GM21381 (cell line): Measurements from ENCODE around the gene VIT.
"Not testable (repeated sequence)": the region's sequence is repeated elsewhere in the genome, so short reads cannot be mapped to it uniquely, and the experiment has no call there.

ENCODE experiments used
- ATAC-seq: cut with Tn5 transposase; IDR thresholded peaks from one replicate; pipeline ENCODE4 v1.9.1; 2021; ENCODE audit warnings: mild to moderate bottlenecking, moderate library complexity; ENCODE audit not compliant: unreplicated experiment

Gene VIT

DNA sequence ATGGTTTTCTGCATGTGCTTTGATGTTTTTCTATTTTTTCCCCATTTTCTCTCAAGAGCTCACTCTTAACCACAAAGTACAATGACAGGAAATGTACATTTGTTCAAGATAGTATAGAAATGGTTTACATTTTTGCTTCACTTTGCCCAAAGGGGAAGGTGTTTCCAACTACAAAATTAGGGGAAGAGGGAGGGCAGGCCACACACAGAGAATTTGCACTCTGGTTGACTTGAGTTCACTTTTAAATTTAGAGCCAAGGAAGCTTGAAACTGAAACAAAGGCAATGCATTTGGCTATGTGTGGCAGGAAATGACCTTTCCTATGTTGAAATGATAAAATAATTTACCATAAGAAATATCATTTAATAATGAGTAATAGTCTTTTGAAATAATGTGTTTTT, 19.1 kb upstream of the VIT start:
- no peak for ATAC-seq

DNA sequence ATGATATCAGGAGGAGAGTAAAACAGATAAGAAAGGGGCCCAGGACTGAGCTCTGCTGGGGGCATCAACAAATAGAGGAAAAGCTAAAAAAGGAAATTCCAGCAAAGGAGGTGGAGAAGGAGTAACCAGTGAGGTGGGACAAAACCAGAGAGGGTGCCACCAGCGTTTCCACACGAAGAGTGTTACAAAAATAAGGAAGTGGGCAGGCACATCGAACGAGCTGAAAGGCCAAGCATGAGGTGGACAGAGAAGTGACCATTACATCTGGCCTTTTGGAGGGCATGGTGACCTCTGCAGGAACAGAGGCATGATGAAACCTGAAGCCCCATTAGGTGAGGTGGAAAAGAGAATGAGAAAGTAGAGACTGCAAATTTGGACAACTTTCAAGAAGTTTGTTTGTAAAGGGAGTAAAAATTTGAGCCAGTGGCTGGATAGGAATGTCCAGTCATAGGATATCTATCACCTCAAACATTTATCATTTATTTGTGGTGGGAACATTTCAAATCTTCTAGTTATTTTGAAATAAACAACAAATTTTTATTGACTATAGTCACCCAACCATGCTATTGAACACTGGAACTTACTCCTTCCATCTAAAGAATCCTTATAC, 18.4 kb upstream of the VIT start:
- no peak for ATAC-seq

DNA sequence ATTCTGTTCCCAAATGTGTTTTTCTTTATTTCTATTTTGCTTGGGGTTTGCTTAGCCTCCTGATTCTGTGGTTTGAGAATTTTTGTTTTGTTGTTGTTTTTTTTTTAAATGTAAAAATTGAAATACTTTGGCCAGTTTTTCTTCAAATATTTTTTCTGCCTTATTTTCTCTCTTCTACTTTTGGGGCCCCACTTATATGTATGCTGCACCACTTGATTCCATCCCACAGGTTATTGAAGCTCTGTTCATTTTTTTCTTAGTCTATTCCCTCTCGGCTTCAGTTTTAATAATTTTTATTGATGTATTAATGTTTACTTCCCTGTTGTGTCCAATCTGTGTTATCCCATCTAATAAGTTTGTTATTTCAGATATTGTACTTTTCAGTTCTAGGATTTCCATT, 17.7 kb upstream of the VIT start:
- no peak for ATAC-seq

DNA sequence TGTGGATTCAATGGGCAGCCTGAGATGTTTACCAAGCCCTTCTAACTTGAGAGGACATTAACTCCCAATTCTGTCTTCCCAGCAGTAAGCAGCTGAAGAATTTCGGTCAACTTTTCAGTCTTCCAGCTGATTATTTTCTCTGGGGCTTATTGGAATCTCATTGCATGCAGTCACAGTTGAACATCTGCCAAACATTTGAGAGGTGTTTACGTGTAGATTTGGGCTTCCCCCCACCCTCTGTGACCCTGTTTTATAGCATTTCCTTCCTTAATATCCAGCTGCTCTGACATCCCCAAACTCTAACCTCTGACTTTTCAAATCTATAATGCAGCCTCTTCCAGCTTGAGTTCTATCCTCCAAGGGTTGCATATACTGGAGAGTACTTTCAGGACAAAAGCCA, 16.5 kb upstream of the VIT start:
- ATAC-seq: no peak

DNA sequence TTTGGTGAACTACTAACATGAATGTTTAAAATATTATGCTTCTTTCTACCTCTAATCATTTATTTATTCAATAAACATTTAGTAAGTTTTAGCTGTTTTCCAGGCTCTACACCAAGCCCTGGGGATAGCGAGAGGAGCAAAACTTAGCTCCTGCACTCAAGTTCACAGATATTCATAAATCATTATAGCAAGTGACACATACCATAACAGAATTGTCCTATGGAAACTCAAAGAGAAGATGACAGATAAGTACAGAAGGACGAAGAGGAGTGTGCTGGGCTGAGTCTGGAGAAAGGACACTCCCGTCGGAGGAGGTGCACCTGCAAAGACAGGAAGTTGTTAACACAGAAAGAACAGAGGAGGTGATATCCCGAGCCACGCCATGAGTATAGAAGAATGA, 13.9 kb upstream of the VIT start:
- no peak for ATAC-seq

DNA sequence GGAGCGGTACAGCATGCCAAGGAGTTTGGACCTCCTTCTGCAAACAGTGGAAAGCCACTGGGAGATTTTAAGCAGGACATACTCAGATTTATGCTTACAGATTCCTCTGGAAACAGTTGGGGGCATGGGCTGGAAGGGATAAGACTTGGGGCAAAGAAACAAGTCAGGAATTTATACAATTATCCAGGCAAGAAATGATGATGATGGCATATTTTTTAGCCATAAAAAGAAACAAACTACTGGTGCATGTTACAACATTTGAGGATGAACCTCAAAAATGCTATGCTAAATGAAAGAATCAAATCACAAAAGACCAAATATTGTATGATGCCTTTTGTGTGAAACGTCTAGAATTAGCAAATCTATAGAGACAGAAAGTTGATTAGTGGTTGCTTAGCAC, 13.5 kb upstream of the VIT start:
- no peak for ATAC-seq

DNA sequence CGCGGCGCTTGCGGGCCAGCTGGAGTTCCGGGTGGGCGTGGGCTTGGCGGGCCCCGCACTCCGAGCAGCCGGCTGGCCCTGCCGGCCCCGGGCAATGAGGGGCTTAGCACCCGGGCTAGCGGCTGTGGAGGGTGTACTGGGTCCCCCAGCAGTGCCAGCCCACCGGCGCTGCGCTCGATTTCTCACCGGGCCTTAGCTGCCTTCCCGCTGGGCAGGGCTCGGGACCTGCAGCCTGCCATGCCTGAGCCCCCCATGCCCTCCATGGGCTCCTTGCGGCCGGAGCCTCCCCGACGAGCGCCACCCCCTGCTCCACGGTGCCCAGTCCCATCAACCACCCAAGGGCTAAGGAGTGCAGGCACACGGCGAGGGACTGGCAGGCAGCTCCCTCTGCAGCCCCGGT, 8.2 kb upstream of the VIT start:
- not testable (repeated sequence) for ATAC-seq

DNA sequence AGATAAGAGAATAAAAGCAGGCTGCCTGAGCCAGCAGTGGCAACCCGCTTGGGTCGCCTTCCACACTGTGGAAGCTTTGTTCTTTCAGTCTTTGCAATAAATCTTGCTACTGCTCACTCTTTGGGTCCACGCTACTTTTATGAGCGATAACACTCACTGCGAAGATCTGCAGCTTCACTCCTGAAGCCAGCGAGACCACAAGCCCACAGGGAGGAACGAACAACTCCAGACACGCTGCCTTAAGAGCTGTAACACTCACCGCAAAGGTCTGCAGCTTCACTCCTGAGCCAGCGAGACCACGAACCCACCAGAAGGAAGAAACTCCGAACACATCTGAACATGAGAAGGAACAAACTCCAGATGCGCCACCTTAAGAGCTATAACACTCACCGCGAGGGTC, 7.5 kb upstream of the VIT start:
- not testable (repeated sequence) for ATAC-seq

DNA sequence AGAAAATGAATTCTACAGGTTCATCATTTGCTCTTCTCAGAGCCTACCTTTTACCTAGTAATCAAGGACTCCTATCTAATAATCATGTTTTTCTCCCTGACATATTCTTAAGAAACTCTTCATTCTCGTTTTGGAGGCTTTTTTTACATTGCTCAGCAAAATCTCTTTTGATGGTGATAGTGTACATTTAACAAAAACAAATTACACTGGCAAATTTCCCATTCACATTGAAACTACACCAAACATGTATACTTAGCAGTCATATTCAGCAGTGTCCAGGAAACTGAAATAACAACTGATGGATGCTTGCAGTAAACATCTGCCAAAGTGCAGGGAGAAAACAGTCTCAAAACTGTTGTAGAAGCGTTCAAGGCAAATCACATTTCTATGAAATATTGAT, 4.4 kb upstream of the VIT start:
- ATAC-seq: no peak

DNA sequence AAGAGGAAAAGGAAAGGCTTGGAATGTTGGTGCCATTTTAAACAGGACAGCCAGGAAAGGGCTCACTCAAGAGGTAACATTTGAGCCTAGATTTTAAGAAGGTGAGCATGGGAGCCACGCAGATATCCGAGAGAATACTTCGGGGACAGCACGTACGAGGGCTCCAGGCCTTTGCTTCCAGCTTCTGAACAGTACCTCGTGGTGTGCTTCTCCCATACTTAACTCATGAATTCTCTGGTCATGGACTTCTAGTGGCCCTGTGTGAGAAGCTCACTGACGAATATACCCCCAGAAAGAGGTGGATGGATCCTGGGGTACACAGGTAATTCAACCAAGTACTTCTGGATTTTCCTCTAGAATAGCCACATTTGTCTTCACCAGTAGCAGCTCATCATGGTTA, 2.7 kb upstream of the VIT start:
- ATAC-seq: no peak

DNA sequence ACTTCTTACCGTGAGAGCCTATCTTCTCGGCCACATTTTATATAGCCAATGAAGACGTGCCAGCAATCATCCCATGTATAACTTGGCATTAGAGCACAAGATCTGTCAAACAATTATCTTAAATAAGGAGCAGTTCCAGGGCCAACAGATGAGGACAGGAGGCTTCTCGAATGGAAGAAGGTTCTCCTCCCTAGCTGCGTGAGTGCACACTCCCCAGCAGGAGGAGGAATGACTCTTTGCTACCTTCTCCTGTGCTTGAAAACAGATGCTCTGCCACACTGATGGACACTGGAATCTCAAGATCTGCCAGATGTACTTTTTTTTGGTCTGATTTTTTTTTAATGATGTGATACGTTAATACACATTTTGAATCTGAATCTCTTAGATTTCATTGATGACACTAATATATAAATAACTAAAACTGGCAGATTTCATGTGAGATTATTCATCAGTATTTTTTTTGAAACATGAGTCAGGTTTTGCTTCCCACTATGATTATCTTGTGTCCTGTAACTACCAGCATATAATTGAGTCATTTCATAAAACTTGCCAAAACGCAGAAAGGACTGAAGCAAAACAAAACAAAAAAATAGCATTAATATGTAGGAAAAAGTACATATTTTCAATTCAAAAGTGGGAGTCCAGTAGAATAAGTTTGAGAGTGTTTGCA, 626 bp upstream of the VIT start:
- no peak for ATAC-seq

DNA sequence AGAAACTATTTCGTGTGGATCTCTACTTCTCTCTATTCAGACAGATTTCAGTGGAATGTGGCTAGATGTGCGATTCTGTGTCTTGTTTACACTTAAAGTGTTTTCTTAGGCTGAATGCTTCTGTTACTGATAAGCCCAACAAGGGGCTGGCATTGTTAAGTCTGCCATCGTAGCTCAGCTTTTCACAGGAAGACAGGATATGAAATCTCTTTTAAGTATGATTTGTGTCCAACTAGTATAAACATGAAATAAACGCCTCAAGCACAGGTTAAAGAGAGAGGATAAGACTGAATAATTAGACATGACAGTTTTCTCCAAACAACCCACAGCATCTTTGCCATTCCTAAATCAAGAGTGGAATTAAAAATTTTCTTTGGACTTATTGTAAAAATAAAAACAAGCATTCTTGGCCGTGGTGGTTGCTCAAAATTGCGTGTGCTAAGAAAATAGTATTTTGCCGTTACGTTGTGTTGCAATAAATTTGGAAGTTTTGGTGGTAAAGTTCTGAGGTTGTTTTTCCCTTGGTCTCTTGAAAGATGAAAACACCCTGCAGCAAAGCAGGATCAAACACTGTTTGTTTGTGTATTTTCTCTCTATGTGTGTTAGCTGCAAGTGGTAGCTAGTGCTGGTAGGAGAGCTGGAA, 1.0 kb downstream of the VIT start:
- no peak for ATAC-seq

DNA sequence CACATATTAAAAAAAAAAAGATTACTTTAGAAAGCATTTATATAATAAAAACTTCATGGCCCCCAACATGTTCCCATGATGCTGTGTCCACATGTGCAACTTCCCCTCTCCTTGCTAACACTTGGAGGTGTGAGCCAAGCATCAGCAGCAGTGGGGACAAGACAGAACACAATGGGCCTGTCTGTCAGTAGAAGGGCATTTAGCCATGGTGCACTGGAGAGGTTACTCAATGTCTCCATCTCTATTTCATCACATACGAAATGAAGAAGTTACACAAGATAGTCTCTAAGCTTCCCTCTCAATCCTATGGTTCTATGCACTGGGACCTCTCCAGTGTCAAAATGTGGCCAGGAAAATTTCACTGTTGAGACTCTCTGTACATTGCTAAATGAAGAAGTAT, 2.5 kb downstream of the VIT start:
- ATAC-seq: no peak

DNA sequence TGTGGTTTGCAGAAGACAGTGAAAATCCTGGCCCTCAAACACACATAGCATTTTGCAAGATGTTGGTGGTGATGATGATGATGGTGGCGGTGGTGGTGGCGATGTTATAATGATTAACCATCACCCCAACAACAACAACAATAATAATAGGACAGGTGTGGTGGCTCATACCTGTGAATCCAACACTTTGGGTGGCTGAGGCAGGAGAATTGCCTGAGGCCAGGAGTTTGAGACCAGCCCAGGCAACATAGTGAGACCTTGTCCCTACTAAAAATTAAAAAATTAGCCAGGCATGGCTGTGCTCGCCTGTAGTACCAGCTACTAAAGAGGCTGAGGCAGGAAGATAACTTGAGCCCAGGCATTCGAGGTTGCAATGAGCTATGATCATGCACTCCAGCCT, 3.8 kb downstream of the VIT start:
- no peak for ATAC-seq

DNA sequence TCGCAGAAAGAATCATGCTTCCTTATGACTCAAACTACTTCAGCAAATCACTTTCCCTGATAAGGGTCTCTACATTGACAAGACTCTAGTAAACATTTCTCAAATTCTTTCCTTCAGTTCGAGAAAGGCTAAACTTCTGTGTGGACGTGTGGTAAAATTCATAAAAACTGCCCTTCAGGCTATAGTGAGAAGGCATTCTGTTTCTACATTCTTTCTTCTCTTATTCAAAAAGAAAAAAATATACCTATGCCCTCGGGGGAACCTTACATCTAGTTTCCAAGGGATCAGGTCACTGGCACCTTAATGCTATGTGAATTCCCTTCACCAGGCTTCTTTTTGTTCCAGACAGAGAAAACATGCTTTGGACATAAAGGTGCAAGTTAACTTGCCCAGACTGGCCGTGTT, 4.9 kb downstream of the VIT start:
- no peak for ATAC-seq

DNA sequence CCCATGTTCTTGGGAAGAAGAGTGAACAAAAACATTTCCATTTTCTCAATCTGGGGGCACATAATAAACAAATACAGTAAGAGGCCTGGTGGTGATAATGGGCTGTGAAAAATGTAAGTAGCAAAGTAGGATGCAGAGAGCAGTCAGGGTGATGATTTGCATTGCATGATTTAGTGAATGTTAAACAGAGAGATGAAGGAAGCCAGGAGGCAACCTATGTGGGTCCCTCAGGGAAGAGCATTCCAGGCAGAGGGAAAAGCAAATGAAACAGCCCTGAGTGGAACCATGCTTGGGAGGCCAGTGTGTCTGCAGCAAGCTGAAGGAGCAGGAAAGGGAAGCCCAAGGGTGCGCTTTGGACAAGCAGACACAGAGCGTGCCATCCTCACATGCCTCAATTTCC, 5.4 kb downstream of the VIT start:
- ATAC-seq: no peak

DNA sequence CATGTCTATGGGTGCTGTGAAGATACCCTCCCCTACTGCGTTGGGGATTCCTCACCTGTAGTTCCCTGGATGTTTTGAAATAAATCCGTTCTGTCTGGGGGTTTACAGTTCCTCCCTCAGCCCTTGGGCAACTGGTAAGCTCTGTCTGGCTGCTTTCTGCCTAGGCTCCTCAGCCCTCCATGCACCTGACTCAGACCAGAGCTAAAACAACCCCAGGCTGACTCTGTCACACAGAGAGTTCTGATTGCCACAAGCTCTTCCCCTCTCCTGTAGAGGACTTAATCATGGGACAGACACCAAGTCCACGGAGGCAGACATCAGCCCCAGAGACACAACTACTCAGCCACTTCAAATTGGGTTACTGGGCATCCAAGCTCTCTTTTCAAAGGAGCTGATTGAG, 6.3 kb downstream of the VIT start:
- ATAC-seq: no peak

DNA sequence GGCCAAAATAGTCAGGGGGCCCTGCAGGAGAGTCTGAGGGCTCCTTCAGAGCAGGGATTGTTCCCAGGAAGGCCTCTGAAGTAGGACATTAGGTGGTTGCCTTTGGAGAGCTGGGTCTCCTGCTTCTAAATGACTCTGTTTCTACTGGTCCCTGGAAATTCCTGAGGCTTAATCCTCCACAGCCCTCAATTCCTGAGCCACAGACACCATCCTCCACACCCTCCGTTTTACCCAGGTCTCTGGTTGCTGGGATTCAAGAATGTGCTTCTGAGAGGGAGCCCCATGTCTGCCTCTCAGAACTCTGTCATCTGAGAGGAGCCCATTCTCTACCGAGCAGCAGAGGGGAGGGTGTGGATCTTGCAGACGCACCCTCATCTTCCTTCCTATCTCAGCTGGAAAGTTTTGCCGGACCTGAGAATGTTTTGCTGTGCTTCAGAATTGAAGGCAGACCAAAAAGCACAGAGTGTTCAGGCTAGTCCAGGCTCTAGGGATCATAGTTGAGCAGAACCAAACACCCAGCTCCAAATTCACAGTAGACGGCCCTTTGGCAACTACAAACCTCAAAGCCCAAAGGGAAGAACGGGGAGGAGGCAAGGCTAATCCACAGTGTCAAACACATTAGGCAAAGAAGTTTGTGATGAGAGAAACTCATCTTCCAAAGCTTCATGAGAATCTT, 8.1 kb downstream of the VIT start:
- ATAC-seq: no peak

DNA sequence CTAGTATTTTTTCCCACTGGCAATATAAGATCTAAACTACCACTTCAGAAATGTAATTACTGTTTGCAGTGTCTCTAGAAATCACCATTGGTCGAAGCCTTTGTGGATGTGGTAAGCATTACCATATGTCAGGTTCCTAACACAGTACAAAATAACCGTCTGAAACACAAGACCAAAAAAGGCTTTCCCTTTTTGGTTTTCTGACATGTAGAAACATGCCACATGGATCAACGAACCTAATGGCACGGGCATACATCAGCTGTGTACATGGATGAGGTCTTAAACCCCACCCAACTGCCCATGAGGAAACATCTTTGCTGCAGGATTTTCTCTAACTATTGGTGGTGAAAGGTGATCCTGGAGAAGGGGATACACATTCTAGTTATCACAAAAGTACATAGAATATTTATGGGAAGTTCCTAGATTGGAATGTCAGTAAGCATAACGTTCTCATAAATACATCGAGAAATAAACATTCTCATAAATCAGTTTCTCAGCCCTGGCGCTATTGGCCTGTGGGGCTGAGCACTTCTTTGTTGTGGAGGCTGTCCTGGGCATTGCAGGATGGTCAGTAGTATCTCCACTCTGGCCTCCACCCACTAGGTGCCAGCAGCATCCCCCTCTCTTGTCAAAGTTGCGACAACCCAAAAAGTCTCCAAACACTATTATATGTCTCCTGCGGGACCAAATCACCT, 9.0 kb downstream of the VIT start:
- ATAC-seq: no peak

DNA sequence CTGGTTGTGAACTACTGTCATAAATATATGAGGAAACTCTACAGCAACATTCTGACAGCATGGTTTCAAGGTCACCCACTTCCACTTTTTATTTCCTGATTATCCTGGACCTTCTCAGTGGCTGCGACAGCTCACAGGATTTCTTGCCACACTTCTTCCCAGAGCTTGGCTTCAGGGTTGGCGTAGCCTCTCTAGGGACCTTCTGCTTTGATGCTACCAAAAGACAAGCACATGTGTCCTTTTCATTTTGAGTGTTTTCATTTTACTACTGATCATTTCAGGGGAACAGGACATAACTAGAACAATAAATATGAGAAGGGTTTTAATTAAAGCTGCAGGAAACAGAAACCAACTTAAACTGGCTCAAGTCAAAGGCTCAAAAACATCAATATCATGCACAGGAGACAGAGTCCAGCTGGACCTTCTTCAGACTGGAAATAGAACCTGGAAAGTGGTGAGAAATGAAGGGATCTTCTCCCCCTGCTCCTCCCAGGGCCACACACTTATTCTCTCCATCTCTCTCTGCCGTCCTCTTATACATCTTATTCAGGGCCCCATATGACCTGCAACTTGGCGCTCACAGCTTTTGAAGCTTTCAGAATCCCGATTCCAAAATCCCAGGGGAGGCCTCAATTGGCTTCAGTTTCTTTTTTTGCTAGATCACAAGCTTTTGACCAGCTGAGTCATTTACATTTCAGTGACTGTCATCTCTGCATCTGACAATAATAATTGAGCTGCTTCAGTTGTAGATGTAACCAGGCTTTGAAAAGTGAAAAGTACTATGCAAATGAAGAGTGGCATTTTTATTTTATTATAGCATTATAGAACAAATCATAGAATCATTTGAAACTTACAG, 9.7 kb downstream of the VIT start:
- ATAC-seq: no peak

DNA sequence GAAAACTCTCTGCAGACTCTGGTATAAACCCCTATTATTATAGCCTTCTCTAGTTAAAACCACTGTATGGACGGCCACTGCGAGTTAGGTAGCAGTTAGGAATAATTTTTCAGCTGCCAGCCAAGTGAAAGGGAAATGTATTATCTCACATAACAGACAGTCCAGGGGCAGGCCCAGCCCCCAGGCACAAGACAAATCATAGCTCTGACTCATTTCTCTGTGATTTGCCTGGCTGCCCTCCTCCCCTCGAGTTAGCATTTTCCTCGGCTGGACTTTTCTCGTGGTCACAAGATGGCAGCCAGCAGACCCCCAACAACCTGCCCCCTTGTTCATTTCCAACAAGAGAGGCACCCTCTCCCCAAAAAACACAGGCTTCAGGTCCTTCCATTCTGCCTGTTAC, 10.5 kb downstream of the VIT start:
- no peak for ATAC-seq
